ENCODE measurements around the gene CHAF1A.

The CHAF1A gene

GRCh38 chr19:4442819-4443146 is 40.3 kb downstream of the CHAF1A start:
- no peak for DNase-seq

DNA sequence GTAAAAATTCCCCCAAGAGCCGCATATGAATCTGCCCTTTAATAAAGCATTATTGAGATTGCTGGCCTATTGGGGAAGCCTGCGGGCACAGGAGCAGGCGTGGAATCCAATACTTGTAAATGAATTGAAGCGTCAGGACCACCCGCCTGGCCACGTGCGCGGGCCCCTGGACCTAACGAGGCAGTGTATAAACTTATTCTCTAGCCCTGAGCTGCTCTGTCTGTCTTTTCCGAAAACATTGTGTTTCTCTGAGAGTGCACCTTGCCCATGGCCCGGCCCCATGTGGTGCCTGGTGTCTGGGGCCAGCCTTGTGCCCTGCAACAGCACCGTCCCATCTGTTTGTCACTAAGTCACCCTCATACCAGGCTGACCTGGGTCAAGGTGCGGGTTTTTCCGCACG is 40.7 kb downstream of the CHAF1A start:
- no peak for DNase-seq

GRCh38 chr19:4443966-4444764 is 41.7 kb downstream of the CHAF1A start:
- no peak for DNase-seq

DNA sequence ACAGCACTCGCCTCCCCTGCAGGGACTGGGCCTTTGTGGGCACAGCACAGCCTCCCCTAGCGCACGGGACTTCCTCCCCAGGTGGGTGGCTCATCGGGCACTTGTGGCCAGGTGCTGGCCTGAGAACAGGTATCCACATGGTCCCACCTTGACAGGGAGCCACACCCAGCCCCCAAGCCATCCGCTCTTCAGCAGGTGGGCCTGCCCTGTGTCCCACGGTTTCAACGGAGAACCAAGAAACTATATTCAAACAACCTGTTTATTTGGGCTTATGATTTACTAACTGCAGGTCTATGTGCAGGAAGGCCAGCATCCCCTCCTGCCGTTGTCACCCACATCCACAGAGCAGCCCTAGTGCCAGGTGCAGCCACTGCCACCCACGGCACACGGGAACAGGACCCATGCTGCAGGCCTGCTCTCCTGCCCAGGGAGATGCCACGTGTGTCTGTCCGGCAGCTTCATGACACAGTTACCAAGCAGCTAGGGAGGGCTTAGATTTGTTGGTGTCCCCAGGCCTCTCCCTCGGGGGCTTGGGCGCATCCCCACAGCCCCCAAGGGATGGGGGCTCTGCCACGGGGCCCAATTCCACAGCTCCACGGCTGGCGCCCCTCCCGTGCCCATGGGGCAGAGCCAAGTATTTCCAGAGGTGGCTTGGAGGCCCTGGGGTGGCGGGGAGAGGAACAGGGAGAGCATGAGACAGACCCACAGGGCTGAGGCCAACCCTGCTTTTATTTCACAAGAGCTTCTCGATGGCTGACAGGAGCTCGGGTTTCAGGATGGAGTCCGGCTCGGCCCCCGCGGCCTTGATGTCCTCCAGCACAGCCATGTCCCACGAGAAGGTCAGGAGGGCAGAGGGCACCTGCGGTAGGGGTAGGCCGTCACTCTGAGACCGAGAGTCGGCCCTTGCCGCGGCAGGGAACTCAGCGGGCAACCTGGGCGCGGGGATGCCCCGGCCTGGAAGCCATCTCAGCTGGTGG is 42.6 kb downstream of the CHAF1A start:
- DNase-seq = no peak

DNA sequence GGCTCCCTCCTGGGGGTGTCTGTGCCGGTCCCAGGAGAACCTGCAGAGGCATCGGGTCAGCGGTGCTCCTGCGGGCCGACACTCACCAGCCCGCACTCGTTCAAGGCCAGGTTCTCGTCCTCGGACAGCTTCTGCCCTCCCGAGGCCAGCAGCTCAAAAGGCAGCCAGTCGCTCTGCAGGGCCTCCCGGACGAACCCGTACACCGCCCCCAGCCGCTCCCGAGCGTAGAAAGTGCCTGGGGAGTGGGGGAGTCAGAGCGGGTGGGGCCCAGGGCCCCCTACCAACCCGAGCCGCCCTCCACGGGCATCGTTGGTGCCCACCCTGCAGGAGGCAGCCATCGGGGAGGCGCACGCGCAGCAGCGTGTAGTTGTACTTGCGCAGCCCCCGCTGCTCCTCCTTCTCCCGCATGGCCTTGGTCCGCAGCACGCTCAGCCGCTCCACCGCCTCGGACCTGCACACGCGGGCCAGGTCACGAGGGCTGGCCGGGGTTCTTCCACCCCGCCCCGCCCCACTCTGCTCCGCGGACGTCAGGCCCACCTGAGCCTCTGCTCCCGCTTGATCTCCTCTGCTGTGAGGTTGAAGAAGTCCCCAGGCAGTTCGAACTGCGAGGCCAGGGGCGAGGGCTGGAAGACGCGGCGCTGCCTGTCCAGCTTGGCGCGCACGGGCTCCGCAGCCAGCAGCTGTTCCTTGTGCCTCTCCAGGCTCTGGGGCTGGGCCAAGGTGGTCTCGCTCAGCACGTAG is 43.7 kb downstream of the CHAF1A start:
- no peak for DNase-seq

DNA sequence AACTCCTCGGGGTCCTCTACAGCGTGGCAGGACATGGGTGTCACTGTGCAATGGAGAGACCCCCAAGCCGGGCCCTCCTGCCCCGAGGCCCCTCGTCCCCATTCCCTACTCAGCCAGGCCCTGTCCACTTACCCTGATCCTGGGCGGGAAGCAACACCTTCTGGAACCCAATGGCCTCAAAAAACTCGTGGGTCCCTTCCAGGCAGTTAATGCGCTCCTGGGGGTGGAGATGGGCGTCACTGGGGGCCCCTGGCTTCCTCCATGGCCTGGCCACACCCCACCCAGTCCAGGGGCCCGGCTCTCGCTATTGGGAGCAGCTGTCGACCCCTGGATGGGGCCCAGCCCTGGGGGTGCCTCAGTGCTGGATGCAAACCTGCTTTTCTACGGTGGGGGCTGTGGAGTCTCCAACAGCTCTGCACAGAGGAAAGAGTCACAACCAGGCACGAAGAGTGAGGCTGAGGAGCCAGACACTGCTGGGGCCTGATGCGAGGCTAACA is 44.3 kb downstream of the CHAF1A start:
- no peak for DNase-seq

DNA sequence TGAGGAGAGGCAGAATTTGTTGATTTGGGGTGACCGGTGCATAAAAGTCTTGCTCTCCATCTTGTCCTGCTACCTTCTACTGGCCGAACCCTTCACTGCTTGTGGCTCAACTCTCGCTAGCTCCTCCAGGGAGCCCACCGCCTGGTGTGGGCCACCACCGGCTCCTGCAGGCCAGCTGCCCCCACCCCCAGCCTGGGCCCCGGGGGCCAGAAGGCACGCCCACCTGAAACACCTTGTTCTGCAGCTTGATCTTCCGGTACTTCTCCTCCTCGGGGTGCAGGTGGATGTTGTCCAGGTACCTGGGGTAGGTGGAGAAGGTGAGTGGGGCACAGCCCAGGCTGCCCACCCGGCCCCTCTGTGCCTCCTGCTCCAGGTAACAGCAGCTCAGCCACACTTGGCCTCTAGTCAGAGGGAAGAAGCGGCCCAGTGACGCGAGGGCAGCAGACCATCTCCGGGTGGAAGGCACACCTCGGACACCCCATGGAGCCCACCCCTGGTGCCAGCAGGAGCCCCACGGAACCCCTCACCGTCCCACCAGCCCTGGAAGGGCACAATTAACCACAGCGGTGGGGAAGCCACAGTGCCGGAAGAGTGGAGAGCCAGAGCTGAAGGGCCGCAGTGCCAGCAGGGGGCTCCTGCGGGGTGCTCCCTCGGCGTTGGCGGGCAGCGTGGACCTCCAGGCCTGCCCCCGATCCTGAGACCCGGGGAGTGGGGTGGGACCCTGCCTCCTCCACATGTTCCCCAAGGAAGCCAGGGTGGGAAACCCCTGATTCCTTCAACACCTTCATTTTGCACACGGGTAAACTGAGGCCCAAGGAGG is 45.1 kb downstream of the CHAF1A start:
- DNase-seq = no peak

- no peak for DNase-seq
These were observed 45.9 kb downstream of the CHAF1A start for GRCh38 chr19:4448147-4448985.

DNA sequence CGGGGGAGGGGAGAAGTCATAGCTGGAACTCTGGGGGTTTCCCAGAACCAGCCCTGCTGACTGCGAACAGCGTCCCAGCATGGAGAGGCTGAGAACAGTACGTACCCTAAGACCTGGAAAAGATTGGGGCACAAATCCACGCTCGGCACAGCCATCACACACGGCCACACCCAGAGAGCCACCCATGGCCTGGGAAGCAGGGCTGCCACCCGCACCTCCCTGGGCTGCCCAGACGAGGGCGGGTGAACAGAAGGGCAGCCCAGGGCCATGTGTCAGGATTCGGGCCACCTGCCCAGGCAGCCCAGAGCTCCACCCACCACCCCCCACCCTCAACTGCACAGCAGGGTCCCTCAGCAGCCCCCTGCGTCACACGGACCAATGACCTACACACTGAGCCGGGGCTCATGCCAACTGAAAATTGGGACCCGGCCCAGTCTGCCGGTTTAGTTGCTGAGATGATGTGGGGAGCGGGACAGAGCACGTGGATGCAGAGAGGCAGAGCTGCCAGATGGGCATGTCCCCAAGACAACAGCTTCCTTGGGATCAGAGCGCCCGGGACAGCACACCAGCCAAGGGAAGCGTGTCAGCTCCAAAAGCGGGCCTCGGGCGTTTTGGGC is 46.7 kb downstream of the CHAF1A start:
- no peak for DNase-seq

- no peak for DNase-seq
These were observed 47.2 kb downstream of the CHAF1A start for GRCh38 chr19:4449639-4450028.

DNA sequence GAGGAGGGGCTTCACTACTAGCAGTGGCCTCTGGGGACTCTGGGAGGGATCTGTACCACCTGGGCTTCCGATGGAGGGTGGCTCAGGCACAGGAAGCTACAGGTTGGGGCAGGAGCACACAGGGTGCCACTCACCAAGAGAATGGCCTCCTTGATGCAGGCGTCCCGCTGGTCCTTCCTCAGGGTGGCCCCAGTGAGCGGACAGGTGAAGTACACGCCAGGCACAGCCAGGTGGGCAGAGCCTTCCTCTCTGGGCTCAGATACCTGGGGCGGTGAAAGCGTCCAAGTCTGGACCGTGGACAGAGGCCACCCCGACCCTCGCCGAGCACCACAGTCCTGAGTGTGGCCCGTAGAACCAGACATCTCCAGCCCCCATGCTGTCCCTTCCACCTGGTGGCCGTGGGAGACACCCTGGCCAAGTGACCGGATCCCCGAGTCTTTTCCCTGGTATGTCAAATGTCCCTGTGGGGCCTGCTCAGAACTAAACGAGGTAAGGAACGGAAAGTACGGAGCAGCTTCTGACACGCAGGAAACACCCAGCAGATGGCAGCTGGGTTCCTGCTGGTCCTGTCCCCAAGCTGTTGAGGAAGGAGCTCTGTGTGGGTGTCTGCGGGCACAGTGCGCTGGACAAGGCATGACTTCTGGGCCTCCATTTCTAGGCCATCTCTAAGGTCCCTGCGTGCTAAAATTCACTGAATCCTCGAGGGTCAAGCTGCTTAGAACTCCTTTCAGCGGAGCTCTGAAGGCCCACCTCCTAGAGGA is 50.0 kb downstream of the CHAF1A start:
- DNase-seq = no peak

GRCh38 chr19:4453232-4454179 is 51.1 kb downstream of the CHAF1A start:
- DNase-seq = no peak

- DNase-seq = no peak
These were observed 52.6 kb downstream of the CHAF1A start for GRCh38 chr19:4454747-4455718.

GRCh38 chr19:4455719-4456475 is 53.5 kb downstream of the CHAF1A start:
- DNase-seq = no peak

DNA sequence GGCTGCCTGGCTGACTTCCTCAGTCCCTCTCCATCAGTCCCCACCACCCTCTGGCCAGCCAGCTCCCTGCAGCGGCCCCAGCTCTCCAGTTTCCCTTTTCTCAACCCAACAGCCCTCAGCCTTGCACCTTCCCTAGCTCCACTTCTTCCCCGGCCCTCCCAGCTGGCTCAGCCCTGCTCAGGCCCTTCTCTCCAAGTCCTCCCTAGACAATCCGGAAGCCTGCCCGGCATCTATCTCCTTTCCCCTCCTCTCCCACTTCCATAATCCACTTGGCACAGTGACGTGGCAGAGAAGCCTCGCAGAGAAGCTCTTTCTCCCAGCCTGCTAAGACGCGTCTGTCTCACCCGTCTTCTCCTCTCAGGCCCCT is 54.0 kb downstream of the CHAF1A start:
- DNase-seq = no peak

GRCh38 chr19:4456843-4457653 is 54.6 kb downstream of the CHAF1A start:
- no peak for DNase-seq

Measured in activated CD8-positive, alpha-beta memory T cell treated with anti-CD3 and anti-CD28 coated beads for 24 hours (primary cell).